ENCODE data around the gene DCC.

DCC gene

GRCh38 chr18:52620926-52621439 is 281.0 kb downstream of the DCC start:
- CTCF ChIA-PET: no interaction called here
- POLR2A ChIA-PET (ENCODE audit: low non-redundant PET): no interaction called here
- DNase-seq (ENCODE audit: low spot score): no peak
- TF ChIP-seq CTCF (conservative IDR thresholded peaks at IDR 0.05; ENCODE audit: low read depth): no peak
- H3K27ac ChIP-seq: no peak overlapping the region

GRCh38 chr18:52624702-52625101 is 284.7 kb downstream of the DCC start:
- TF ChIP-seq CTCF (conservative IDR thresholded peaks at IDR 0.05; ENCODE audit: low read depth): no peak
- no peak overlapping the region for H3K27ac ChIP-seq
- DNase-seq (ENCODE audit: low spot score): no peak
- ChIA-PET CTCF (no interaction called here), POLR2A (ENCODE audit: low non-redundant PET) (no interaction called here)

- no peak for TF ChIP-seq CTCF (conservative IDR thresholded peaks at IDR 0.05; ENCODE audit: low read depth)
- ChIA-PET CTCF (no interaction called here), POLR2A (ENCODE audit: low non-redundant PET) (no interaction called here)
- DNase-seq (ENCODE audit: low spot score): no peak
- H3K27ac ChIP-seq: no peak overlapping the region
Measured at GRCh38 chr18:52636536-52636935, 296.5 kb downstream of the DCC start.

GRCh38 chr18:52648201-52648600 is 308.2 kb downstream of the DCC start:
- ChIA-PET POLR2A (ENCODE audit: low non-redundant PET) (no interaction called here), CTCF (no interaction called here)
- H3K27ac ChIP-seq: no peak overlapping the region
- TF ChIP-seq CTCF (conservative IDR thresholded peaks at IDR 0.05; ENCODE audit: low read depth): no peak
- DNase-seq (ENCODE audit: low spot score): no peak

GRCh38 chr18:52652391-52652790 is 312.4 kb downstream of the DCC start:
- DNase-seq (ENCODE audit: low spot score): no peak
- CTCF ChIA-PET: no interaction called here
- no peak overlapping the region for H3K27ac ChIP-seq
- no peak for TF ChIP-seq CTCF (conservative IDR thresholded peaks at IDR 0.05; ENCODE audit: low read depth)
- POLR2A ChIA-PET (ENCODE audit: low non-redundant PET): no interaction called here

GRCh38 chr18:52657043-52657805 is 317.2 kb downstream of the DCC start:
- ChIA-PET CTCF (interaction anchor here (0.7 kb wide), 1 partner anchor 87 kb away, joined by 3 read pairs; no protein-coding TSS in a partner anchor), POLR2A (ENCODE audit: low non-redundant PET) (no interaction called here)
- TF ChIP-seq CTCF (conservative IDR thresholded peaks at IDR 0.05; ENCODE audit: low read depth): no peak
- no peak overlapping the region for H3K27ac ChIP-seq
- DNase-seq (ENCODE audit: low spot score): no peak

Data from RWPE1 (cell line).